Thyroid gland (tissue), 4 donors: ENCODE results near the gene RELL1.

Source experiments
- POLR2A ChIP-seq, 2 donors: fragments of 450-650 bp; IDR thresholded peaks; one replicate each; pipeline ENCODE4 v1.6.1; 2017; ENCODE audit warnings: antibody characterized with exemption in 2 of 2, mild to moderate bottlenecking in 2 of 2, moderate library complexity in 1 of 2
- TF ChIP-seq, protein P1 (sequence below), 6 experiments: fragments of 200-600 bp in 3 of 6; fragments of 450-650 bp in 3 of 6; sonication (generic) in 3 of 6; IDR thresholded peaks; one replicate each; pipeline ENCODE4 v1.5.1; 2016 to 2019; ENCODE audit warnings: antibody characterized with exemption in 6 of 6, mild to moderate bottlenecking in 2 of 6, inconsistent platforms in 1 of 6, moderate library complexity in 1 of 6

DNA sequence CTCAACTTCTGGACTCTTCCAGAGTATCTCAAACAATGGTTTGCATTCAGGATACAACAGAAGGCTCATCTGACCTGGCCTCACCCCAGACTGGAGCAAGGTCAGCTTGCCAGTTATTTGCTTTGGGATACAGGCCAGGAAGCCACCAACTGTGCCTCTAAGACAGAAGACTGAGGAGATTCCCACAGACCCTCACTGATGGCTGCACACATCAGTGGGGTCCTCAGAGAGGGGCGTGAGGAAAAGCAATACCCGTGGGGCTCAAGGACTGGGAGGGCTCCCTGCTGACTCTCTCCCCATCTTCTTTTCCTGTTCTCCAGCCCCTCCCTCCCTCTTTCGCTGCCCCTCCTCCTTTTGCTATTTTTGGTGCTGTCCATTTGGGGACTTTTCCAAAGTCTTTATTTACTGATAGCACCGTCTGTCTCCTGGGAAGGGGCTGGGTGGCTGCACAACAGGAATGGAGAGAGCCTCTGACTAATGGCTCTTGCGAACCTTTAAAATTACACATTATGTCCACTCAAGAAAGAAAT, 23.2 kb downstream of the RELL1 start:
- peak in 1 of 2 donors; percentile 61 for TF ChIP-seq POLR2A (IDR thresholded peaks at IDR 0.05)
- TF ChIP-seq, protein P1, sequence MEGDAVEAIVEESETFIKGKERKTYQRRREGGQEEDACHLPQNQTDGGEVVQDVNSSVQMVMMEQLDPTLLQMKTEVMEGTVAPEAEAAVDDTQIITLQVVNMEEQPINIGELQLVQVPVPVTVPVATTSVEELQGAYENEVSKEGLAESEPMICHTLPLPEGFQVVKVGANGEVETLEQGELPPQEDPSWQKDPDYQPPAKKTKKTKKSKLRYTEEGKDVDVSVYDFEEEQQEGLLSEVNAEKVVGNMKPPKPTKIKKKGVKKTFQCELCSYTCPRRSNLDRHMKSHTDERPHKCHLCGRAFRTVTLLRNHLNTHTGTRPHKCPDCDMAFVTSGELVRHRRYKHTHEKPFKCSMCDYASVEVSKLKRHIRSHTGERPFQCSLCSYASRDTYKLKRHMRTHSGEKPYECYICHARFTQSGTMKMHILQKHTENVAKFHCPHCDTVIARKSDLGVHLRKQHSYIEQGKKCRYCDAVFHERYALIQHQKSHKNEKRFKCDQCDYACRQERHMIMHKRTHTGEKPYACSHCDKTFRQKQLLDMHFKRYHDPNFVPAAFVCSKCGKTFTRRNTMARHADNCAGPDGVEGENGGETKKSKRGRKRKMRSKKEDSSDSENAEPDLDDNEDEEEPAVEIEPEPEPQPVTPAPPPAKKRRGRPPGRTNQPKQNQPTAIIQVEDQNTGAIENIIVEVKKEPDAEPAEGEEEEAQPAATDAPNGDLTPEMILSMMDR (IDR thresholded peaks at IDR 0.05), result no peak
